8988T (cell line): ENCODE results near the gene GRM7.

Experiments
- DNase-seq: peaks from one replicate; pipeline ENCODE4 v3.0.0; 2011

The GRM7 gene

GRCh38 chr3:7512048-7512447 is 651.1 kb downstream of the GRM7 start:
- no peak for DNase-seq

DNA sequence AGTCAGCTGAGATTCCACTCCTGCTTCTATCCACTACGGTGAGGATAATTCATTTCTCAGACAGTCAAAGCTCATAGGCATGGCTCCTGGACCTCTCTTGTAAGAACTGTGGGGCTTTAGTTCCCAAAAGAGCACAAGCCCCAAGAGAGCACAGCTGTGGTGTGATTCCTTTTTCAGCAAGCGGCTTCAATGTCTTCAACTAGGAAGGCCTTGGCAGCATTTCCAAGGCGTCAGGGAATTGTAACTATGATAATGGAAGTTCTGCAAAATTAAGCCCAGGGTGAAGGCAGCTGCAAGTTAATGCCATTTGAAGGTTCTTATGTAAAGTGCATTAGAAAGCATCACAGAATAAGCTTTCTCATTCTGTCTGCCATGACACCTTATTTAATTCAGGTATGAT is 657.1 kb downstream of the GRM7 start:
- DNase-seq: no peak

DNA sequence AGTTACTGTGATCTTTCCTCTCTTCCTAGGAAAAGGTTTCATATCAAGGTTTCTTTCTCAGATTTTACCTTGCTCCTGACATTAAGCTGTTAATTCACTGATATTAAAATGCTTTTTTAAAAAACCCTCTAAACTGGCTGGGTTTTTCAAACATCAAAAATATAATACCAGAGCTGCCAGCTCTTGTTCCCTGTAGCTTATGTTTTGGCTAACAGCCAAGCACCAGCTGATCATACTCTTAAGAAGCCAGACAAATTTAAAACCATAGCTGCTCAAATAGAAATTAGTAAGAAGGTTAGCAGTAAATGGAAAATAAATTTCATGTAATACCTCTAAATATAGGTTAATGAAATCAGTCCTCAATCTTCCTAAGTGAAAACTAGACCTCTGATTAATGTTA is 657.5 kb downstream of the GRM7 start:
- no peak for DNase-seq

DNA sequence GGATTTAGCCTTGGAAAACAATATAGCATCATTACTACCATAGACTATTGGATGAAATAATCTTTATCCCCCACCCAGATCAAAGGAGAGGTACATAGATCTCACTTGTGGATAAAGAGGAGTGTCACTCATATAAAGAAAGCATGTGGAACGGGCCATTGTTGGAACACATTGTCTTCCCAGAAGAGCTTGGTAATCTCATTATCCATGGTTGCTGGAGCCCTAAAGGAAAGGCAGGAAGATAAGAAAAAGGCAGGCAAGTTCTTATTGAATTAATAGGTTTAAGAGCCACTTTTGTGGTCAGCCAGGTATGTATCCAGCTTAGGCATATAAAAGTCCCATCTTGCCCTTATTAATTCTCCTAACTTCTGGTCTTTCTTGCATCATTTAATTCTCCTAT is 659.1 kb downstream of the GRM7 start:
- DNase-seq: no peak

- no peak for DNase-seq
Measured at GRCh38 chr3:7520593-7520992, 659.7 kb downstream of the GRM7 start.

DNA sequence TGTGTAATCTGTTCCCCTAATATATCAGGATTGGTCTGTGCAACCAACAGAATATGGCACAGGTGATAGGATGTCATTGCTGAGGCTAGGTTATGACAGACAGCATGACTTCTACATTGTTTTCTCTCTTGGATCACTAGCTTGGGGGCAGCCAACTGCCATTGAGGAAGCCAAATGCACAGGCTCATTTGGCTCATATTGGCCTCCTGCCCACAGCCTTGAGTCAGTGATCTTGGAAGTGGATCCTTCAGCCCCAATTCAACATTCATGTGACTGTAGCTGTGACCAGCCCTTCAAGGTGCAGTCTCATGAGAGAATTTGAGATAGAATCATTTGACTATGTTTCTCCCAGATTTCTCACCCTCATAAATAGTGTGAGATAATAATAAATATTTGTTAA is 675.6 kb downstream of the GRM7 start:
- DNase-seq: no peak

DNA sequence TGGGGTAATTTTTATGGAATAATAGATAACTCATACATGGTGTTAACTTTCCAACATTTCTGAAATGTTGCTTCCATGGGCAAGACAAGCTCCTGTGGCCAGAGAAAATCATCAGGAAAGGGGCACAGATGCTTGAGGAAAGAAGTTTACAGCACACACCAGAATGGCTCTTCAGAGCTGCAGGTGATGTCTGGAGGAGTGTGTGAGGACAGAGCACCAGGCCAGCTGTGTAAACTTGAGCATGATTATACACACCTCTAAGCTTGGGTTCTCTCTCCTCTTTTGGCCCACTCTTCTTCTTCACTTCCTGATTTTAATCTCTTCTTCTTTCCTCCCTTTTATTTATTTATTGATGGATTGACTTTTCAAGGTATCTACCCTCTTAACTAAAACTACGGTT is 676.0 kb downstream of the GRM7 start:
- no peak for DNase-seq

DNA sequence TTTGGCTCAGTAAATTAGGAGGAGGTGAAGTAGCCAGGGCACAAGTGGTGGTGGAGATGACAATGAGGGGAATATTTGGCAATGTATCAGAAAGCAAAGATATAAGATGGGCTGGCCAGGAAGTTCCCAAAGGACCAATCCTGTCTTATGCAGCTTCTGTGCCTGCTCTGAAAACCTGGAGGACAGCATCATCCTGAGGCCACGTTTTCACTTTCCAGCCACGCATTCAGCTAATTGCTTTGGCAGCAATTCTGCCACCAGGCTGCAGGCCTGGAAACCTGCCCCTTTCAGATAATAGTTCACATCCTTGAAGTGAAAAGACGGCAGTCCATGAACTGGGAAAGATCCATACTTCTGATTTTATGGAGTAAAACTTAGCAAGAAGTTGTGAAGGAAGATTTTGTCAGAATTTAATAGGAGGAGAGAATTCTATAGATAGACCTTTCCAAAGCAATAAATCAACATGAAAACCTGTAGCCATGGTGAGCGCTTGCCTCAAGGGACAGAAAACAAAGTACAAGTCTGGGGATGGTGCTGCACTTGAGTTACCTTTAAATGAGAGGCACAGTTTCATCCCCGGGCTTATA is 682.5 kb downstream of the GRM7 start:
- DNase-seq: no peak

GRCh38 chr3:7545334-7545733 is 684.4 kb downstream of the GRM7 start:
- DNase-seq: no peak

DNA sequence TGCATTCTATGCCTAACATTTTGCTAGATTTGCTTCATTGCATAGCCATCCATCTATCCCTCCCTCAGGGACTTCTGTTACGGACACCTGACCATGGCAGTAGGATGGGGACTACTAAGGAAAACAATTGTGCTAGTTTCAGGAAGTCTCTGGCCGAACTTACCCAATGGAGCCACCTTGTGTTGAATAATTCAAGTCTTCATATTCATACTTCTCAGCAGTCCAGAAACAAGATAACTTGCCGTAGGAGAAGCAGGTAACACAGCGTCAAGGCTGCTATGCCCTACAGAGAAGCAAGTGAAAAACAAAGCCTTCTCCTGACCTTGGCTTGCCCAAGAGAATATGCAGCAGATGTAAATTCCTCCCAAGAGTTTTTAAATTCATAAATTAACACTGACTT is 685.3 kb downstream of the GRM7 start:
- no peak for DNase-seq

DNA sequence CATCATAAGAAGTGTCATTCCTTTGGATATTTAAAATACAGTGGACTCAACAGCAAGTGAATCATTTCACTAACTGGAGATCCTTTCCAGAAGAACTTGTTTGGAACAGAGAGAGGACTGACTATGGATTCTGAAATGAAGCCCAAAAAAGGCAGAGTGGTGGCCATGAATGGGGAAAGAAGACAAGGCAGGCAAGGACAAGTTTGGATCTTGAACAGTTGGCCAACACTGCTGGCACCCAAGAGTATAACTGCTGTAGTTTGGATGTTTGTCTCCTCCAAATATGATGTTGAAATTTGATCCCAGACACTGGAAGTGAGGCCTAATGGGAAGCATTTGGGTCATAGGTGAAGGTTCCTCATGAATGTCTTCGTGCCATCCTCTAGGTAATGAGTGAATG is 686.9 kb downstream of the GRM7 start:
- no peak for DNase-seq

GRCh38 chr3:7562892-7563291 is 702.0 kb downstream of the GRM7 start:
- no peak for DNase-seq

DNA sequence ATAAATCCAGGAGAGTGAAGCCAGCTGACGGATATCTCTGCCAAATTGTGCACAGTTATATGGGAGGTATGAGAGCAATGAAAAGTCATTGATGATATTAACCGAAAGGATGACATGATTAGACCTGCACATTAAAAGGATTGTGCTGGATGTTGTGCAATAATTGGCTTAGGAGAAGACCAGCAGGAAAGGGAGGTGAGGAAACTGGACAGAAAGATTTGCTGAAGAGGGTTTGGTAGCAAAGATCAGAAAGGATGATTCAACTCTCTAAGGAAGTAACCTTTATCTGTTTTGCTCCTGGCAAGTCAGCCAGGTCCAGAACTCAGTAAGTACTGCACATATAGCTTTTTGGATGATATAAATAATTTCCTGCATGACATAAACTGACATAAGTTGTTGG is 704.7 kb downstream of the GRM7 start:
- no peak for DNase-seq

DNA sequence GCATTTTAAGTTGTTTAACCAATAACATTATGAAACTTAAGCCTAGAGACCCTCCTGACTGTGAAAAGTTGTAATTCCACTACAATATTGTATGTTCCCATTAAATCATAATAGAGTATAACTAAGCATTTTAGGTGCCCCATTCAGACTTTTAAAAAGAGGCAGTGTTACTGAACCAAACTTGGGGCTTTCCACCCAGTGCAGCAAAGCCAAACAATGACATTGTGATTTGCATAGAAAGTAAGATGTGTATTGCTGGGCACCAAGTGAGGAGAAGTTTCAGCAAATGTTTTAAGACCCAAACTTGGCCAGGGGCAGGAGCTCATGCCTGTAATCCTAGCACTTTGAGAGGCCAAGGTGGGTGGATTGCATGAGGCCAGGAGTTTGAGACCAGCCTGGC is 706.2 kb downstream of the GRM7 start:
- no peak for DNase-seq

DNA sequence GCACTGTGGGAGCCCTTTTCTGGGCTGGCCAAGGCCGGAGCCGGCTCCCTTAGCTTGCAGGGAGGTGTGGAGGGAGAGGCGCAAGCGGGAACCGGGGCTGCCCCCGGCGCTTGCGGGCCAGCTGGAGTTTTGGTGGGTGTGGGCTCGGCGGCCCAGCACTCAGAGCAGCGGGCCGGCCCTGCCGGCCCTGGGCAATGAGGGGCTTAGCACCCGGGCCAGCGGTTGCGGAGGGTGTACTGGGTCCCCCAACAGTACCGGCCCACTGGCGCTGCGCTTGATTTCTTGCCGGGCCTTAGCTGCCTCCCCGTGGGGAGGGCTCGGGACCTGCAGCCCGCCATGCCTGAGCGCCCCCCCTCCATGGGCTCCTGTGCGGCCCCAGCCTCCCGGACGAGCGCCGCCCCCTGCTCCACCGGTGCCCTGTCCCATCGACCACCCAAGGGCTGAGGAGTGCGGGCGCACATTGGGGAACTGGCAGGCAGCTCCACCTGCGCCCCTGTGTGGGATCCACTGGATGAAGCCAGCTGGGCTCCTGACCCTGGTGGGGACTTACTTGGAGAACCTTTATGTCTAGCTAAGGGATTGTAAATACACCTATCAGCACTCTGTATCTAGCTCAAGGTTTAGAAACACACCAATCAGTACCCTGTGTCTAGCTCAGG is 707.7 kb downstream of the GRM7 start:
- DNase-seq: no peak

DNA sequence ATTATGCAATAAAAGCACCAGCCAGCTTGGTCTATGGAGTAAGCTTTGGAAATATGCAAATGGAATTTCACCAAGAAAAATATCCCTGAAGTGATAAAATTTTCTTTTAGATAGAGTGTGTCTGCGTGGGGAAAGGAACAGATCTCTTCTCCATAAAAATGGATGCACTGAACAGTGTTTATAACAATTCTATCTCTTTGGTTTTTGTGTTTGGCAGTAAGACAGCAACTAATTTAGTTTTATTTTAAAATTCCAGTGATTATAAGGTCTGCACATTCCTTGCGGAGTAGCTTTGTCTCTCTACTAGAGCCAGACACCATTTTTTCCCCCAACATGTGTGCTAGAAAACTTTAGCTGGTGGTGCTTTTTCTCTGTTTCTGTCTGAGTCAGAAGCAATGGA is 712.4 kb downstream of the GRM7 start:
- DNase-seq: no peak

DNA sequence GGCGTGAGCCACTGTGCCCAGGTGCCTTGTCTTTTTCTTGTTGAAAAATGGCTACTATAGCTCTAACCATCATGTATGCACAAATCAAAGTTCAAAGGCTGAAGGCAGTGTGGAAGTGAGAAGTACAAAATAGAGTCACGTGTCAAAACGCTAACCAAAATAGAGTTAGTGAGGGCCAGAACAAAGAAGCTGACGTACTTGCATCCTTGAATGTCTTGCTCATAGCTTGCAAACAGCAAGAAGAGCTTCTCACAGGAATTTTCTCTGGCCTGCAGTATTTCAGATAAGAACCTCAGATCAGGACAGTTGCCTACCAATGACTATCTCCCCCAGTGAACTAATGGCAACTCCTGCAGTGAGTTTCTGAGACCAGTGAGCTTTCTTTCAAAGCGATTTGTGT is 713.5 kb downstream of the GRM7 start:
- no peak for DNase-seq

DNA sequence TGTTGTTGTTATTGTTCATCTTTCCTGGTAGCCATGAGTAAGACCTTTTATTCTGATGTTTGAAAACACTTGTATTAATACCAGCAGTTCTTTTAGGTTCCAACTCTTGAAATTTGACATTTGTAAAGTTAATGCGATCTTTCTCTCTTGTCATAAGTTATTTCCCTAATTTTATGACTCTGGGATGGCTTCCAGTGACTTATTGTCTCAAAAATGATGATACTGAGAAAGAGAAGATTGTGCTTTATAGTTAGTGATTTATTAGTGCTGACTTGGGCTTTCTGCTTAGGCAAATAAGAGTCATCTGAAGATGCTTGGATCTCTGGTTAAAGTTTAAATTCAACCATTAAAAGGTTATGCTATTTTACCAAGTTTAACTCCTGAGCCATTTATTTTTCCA is 715.2 kb downstream of the GRM7 start:
- no peak for DNase-seq

- no peak for DNase-seq
Measured at GRCh38 chr3:7576506-7576905, 715.6 kb downstream of the GRM7 start.

DNA sequence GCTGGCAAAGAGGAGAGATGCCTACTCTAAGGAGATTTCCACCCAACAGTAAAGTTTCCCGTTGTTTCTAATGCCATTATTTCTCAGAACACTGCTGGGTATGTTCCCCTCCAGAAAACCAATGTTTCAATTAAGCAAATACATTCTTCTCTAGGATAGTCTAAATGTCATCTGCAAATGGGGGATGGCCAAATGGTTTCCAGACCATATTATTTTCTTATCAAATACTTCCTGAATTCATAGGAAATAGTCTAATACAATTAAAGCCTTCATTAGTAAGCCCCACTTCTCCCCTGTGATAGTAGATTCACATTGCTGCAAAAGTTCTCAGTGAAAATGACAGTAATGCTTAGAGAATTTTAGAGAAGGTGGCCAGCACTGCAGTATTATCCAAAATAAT is 716.6 kb downstream of the GRM7 start:
- DNase-seq: no peak

GRCh38 chr3:7581831-7582230 is 720.9 kb downstream of the GRM7 start:
- no peak for DNase-seq

DNA sequence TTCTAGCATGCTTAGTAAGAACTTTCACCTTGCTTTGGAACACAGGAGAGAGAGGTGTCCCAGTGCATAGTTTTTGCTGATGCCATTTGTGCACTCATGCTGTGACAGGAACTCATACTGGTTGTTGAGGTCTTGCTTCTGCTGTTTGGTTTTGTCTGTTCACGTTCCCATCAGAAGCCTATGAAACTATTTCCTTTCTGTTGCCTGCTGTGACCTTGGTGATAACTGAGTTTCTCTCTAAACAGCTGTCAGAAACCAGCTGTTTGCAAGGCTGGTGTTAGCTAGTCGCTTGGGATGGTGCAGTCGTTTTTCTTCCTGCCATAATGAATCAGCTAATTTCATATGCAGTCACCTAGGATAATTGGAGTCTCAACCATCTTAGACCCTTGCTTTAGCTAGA is 724.1 kb downstream of the GRM7 start:
- no peak for DNase-seq

- DNase-seq: no peak
Measured at GRCh38 chr3:7588236-7588635, 727.3 kb downstream of the GRM7 start.

DNA sequence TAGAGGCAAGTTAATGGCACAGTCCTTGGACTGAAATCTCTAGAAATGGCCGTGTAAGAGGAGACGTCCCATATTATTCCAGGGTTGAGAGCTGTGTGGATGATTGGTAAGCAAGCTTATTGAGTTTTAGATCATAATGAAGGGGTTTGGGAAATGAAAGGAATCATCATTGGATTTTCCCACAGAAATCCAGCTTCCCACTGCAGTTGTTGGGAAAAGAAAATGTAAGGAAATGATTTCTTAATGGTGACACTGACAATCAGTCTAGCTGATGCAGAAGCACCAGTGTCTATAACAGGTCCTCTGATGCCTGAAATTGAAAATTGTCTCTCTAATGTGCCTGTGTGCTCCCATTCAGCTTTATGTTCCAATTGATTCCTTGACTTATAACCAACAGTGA is 728.6 kb downstream of the GRM7 start:
- DNase-seq: no peak

- no peak for DNase-seq
Measured at GRCh38 chr3:7602297-7602696, 741.4 kb downstream of the GRM7 start.
